H9 (cell line): ENCODE data around the gene KCTD17. TPM values are rescaled to one million over a fixed set of nuclear protein-coding genes. Genes with fewer than 3 reads are reported as not detected.

ENCODE experiments used
- DNase-seq: peaks from one replicate; pipeline ENCODE4 v3.0.0-alpha.2; 2017
- H2AFZ ChIP-seq: one replicate; pipeline ENCODE4 v1.6.1; 2013; ENCODE audit warnings: mild to moderate bottlenecking, low read length, control low read depth, moderate library complexity
- H2AK5ac ChIP-seq: 2 replicates; pipeline ENCODE4 v1.6.1; 2013; ENCODE audit warnings: low read length, control low read depth, mixed read lengths; ENCODE audit not compliant: insufficient read length
- H2BK120ac ChIP-seq: one replicate; pipeline ENCODE4 v1.6.1; 2013; ENCODE audit warnings: low read depth, mild to moderate bottlenecking, low read length, control low read depth, inconsistent platforms; ENCODE audit not compliant: poor library complexity, severe bottlenecking
- H2BK12ac ChIP-seq: 2 replicates; pipeline ENCODE4 v1.6.1; 2013; ENCODE audit warnings: low read length, control low read depth, mixed read lengths, low read depth; ENCODE audit not compliant: insufficient read length
- H2BK15ac ChIP-seq: 2 replicates; pipeline ENCODE4 v1.6.1; 2013; ENCODE audit warnings: low read depth, low read length, control low read depth
- H2BK20ac ChIP-seq: one replicate; pipeline ENCODE4 v1.6.1; 2013; ENCODE audit warnings: low read depth, mild to moderate bottlenecking, low read length, control low read depth, inconsistent platforms; ENCODE audit not compliant: poor library complexity, severe bottlenecking
- H2BK5ac ChIP-seq: 2 replicates; pipeline ENCODE4 v1.6.1; 2013; ENCODE audit warnings: low read length, control low read depth, mixed read lengths; ENCODE audit not compliant: insufficient read length
- H3K14ac ChIP-seq: 2 replicates; pipeline ENCODE4 v1.6.1; 2013; ENCODE audit warnings: low read length, control low read depth; ENCODE audit not compliant: insufficient read depth
- H3K18ac ChIP-seq: 2 replicates; pipeline ENCODE4 v1.6.1; 2013; ENCODE audit warnings: low read depth, mild to moderate bottlenecking, mixed read lengths, low read length, control low read depth; ENCODE audit not compliant: insufficient read length
- H3K23ac ChIP-seq: 2 replicates; pipeline ENCODE4 v1.6.1; 2013; ENCODE audit warnings: low read length, control low read depth, mixed read lengths, low read depth; ENCODE audit not compliant: insufficient read length
- H3K23me2 ChIP-seq: 2 replicates; pipeline ENCODE4 v1.6.1; 2013; ENCODE audit warnings: low read depth, mild to moderate bottlenecking, mixed read lengths, low read length, control low read depth; ENCODE audit not compliant: insufficient read length, poor library complexity, severe bottlenecking
- H3K27ac ChIP-seq: 2 replicates; pipeline ENCODE4 v1.5.1; 2013; ENCODE audit warnings: low read length, control low read depth, mixed read lengths, low read depth; ENCODE audit not compliant: insufficient read length
- H3K27me3 ChIP-seq: 2 replicates; pipeline ENCODE4 v1.6.1; 2013; ENCODE audit warnings: low read length, control low read depth, inconsistent platforms; ENCODE audit not compliant: insufficient read depth
- H3K4ac ChIP-seq: 2 replicates; pipeline ENCODE4 v1.6.1; 2013; ENCODE audit warnings: low read depth, mild to moderate bottlenecking, control low read depth, inconsistent platforms, low read length, moderate library complexity
- H3K4me1 ChIP-seq: 2 replicates; pipeline ENCODE4 v1.6.1; 2013; ENCODE audit warnings: low read length, control low read depth, inconsistent platforms; ENCODE audit not compliant: insufficient read depth
- H3K4me2 ChIP-seq: 2 replicates; pipeline ENCODE4 v1.6.1; 2013; ENCODE audit warnings: low read length, control low read depth, mixed read lengths; ENCODE audit not compliant: insufficient read length, insufficient read depth
- H3K56ac ChIP-seq: 2 replicates; pipeline ENCODE4 v1.6.1; 2013; ENCODE audit warnings: low read depth, mild to moderate bottlenecking, mixed read lengths, low read length, control low read depth; ENCODE audit not compliant: insufficient read length
- H3K79me1 ChIP-seq: 2 replicates; pipeline ENCODE4 v1.6.1; 2013; ENCODE audit warnings: low read depth, mild to moderate bottlenecking, moderate library complexity, low read length, control low read depth, inconsistent platforms; ENCODE audit not compliant: insufficient read depth, poor library complexity, severe bottlenecking
- H3K79me2 ChIP-seq: 2 replicates; pipeline ENCODE4 v1.6.1; 2013; ENCODE audit warnings: low read length, control low read depth, inconsistent platforms; ENCODE audit not compliant: insufficient read depth
- H3K9ac ChIP-seq: 2 replicates; pipeline ENCODE4 v1.6.1; 2013; ENCODE audit warnings: low read length, control low read depth, mixed read lengths; ENCODE audit not compliant: insufficient read length; ENCODE audit errors: extremely low read depth
- H3K9me3 ChIP-seq: one replicate; pipeline ENCODE4 v1.6.1; 2013; ENCODE audit warnings: low read depth, low read length, inconsistent platforms; ENCODE audit not compliant: control insufficient read depth
- H3T11ph ChIP-seq: one replicate; pipeline ENCODE4 v1.6.1; 2013; ENCODE audit warnings: mild to moderate bottlenecking, low read length, control low read depth, inconsistent platforms
- H4K20me1 ChIP-seq: one replicate; pipeline ENCODE4 v1.6.1; 2013; ENCODE audit not compliant: control insufficient read depth, insufficient read length, insufficient read depth
- H4K5ac ChIP-seq: 2 replicates; pipeline ENCODE4 v1.6.1; 2013; ENCODE audit warnings: low read depth, mild to moderate bottlenecking, mixed read lengths, low read length, control low read depth; ENCODE audit not compliant: insufficient read length
- H4K8ac ChIP-seq: replicated peaks from 2 replicates; pipeline ENCODE4 v1.6.1; 2013; ENCODE audit warnings: low read length, control low read depth, mixed read lengths, low read depth; ENCODE audit not compliant: insufficient read length
- H4K91ac ChIP-seq: 2 replicates; pipeline ENCODE4 v1.6.1; 2013; ENCODE audit warnings: low read depth, mild to moderate bottlenecking, moderate library complexity, mixed read lengths, low read length, control low read depth; ENCODE audit not compliant: insufficient read length
- H3K27ac Mint-ChIP-seq, 3 experiments: 2 replicates in 2 of 3; 3 replicates in 1 of 3; pipeline ENCODE4 v1.8.0; 2020 to 2021; ENCODE audit warnings: mixed read lengths in 3 of 3, mild to moderate bottlenecking in 1 of 3, moderate library complexity in 1 of 3
- H3K27me3 Mint-ChIP-seq: 2 replicates; pipeline ENCODE4 v1.8.0; 2021; ENCODE audit warnings: low read depth, mild to moderate bottlenecking, moderate library complexity, mixed read lengths
- H3K36me3 Mint-ChIP-seq, 3 experiments: 2 replicates in 2 of 3; 3 replicates in 1 of 3; pipeline ENCODE4 v1.8.0; 2020 to 2021; ENCODE audit warnings: low read depth in 3 of 3, mixed read lengths in 3 of 3; ENCODE audit not compliant: insufficient read depth in 1 of 3
- H3K4me1 Mint-ChIP-seq, 2 experiments: 2 replicates each; pipeline ENCODE4 v1.8.0; 2020; ENCODE audit warnings: mixed read lengths in 2 of 2
- H3K4me3 Mint-ChIP-seq, 2 experiments: 2 replicates in 1 of 2; 3 replicates in 1 of 2; pipeline ENCODE4 v1.8.0; 2020 to 2021; ENCODE audit warnings: mild to moderate bottlenecking in 2 of 2, mixed read lengths in 2 of 2, moderate library complexity in 1 of 2
- H3K9me3 Mint-ChIP-seq, 2 experiments: 2 replicates in 1 of 2; 3 replicates in 1 of 2; pipeline ENCODE4 v1.8.0; 2020; ENCODE audit warnings: mild to moderate bottlenecking in 2 of 2, mixed read lengths in 2 of 2, moderate library complexity in 1 of 2
- WGBS: extraction: QIAGEN DNeasy Blood & Tissue Kit; methylation state at CpG from one replicate; pipeline ENCODE4 v1.1.7; 2013; ENCODE audit warnings: missing lambda C conversion rate, low lambda C conversion rate, mixed read lengths; ENCODE audit not compliant: insufficient read length; ENCODE audit errors: extremely low coverage; 5-methylcytosine and 5-hydroxymethylcytosine counted together
- total RNA-seq: library from RNA; stranded (reverse); gene quantifications from 2 replicates; pipeline ENCODE4 v1.2.1, GENCODE V29; 2021
- TF ChIP-seq, protein P1 (sequence below): fragments of 200-600 bp; sonication (generic); conservative IDR thresholded peaks from 3 replicates; pipeline ENCODE4 v1.8.0; 2021; ENCODE audit warnings: antibody characterized with exemption, mild to moderate bottlenecking

Gene KCTD17
- total RNA-seq, 1 experiment from 2014 or later: 34.1 TPM

- H2BK5ac ChIP-seq: no peak overlapping the region
- H3T11ph ChIP-seq: no peak overlapping the region
- Mint-ChIP-seq H3K27me3 (peaks cover 52% of the 10 kb centered on the region), H3K4me3 (no peak overlapping the region), H3K36me3 (no peaks in the 10 kb centered on the region), H3K9me3 (no peaks in the 10 kb centered on the region), H3K4me1 (peaks cover 10 to 19% of the 10 kb centered on the region in 2 experiments), H3K27ac (no peak overlapping the region; a peak in 1 of 7 replicates)
- H3K18ac ChIP-seq: no peak overlapping the region
- H3K79me2 ChIP-seq: no peaks in the 10 kb centered on the region
- H4K20me1 ChIP-seq: no peaks in the 10 kb centered on the region
- no peak overlapping the region for H2AK5ac ChIP-seq
- TF ChIP-seq, protein P1, sequence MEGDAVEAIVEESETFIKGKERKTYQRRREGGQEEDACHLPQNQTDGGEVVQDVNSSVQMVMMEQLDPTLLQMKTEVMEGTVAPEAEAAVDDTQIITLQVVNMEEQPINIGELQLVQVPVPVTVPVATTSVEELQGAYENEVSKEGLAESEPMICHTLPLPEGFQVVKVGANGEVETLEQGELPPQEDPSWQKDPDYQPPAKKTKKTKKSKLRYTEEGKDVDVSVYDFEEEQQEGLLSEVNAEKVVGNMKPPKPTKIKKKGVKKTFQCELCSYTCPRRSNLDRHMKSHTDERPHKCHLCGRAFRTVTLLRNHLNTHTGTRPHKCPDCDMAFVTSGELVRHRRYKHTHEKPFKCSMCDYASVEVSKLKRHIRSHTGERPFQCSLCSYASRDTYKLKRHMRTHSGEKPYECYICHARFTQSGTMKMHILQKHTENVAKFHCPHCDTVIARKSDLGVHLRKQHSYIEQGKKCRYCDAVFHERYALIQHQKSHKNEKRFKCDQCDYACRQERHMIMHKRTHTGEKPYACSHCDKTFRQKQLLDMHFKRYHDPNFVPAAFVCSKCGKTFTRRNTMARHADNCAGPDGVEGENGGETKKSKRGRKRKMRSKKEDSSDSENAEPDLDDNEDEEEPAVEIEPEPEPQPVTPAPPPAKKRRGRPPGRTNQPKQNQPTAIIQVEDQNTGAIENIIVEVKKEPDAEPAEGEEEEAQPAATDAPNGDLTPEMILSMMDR: no peak
- WGBS: no CpG with 5 or more reads among the region's 12 CpGs
- no peak overlapping the region for H3K4ac ChIP-seq
- H3K9me3 ChIP-seq: no peaks in the 10 kb centered on the region
- H3K56ac ChIP-seq: no peak overlapping the region
- no peak overlapping the region for H4K5ac ChIP-seq
- H3K4me2 ChIP-seq: no peak overlapping the region
- no peak overlapping the region for H4K8ac ChIP-seq
- no peaks in the 10 kb centered on the region for H3K79me1 ChIP-seq
- no peak overlapping the region for H2BK12ac ChIP-seq
- H2AFZ ChIP-seq: no peak overlapping the region
- H3K23me2 ChIP-seq: no peaks in the 10 kb centered on the region
- no peak overlapping the region for H3K9ac ChIP-seq
- H3K4me1 ChIP-seq: no peaks in the 10 kb centered on the region
- H3K23ac ChIP-seq: no peak overlapping the region
- no peak overlapping the region for H3K14ac ChIP-seq
- H4K91ac ChIP-seq: no peak overlapping the region
- no peak overlapping the region for H2BK20ac ChIP-seq
- H2BK120ac ChIP-seq: no peak overlapping the region
- no peaks in the 10 kb centered on the region for H3K27me3 ChIP-seq
- no peak for DNase-seq
- no peak overlapping the region for H2BK15ac ChIP-seq
- H3K27ac ChIP-seq: no peak overlapping the region
These were observed 37.9 kb downstream of the KCTD17 start for GRCh38 chr22:37089434-37089833.
